Calu3 (cell line): ENCODE data around the gene MAGEB2. TPM values are rescaled to one million over a fixed set of nuclear protein-coding genes. Genes with fewer than 3 reads are reported as not detected.

Experiments used
- BruUV-seq: library from RNA; stranded (reverse); fragments of 400-500 nt; replicated peaks from 2 replicates; lab custom pipeline; 2021; lab: Mats Ljungman, UMichigan
- CTCF ChIA-PET: fragments of 300-600 bp; sonication (Branson Sonifier 250); formaldehyde crosslinking; loops from one replicate; lab custom pipeline; 2022; ENCODE audit warnings: antibody characterized with exemption; lab: Charles Lee
- DNase-seq: peaks from one replicate; pipeline ENCODE4 v3.0.0; 2022
- H3K27ac Mint-ChIP-seq: one replicate; pipeline ENCODE4 v1.8.0; 2022; ENCODE audit warnings: mixed read lengths; ENCODE audit not compliant: unreplicated experiment
- H3K27me3 Mint-ChIP-seq: one replicate; pipeline ENCODE4 v1.8.0; 2022; ENCODE audit warnings: mixed read lengths; ENCODE audit not compliant: unreplicated experiment
- H3K36me3 Mint-ChIP-seq: one replicate; pipeline ENCODE4 v1.8.0; 2022; ENCODE audit warnings: mild to moderate bottlenecking, moderate library complexity, mixed read lengths; ENCODE audit not compliant: insufficient read depth, unreplicated experiment
- H3K4me1 Mint-ChIP-seq: one replicate; pipeline ENCODE4 v1.8.0; 2022; ENCODE audit warnings: mild to moderate bottlenecking, low read depth, mixed read lengths; ENCODE audit not compliant: unreplicated experiment
- H3K4me3 Mint-ChIP-seq: one replicate; pipeline ENCODE4 v1.8.0; 2022; ENCODE audit warnings: mild to moderate bottlenecking, low read depth, moderate library complexity, mixed read lengths; ENCODE audit not compliant: unreplicated experiment
- H3K9me3 Mint-ChIP-seq: one replicate; pipeline ENCODE4 v1.8.0; 2022; ENCODE audit warnings: low read depth, mixed read lengths; ENCODE audit not compliant: unreplicated experiment
- intact Hi-C: fragments of 100-400 bp; cut with micrococcal nuclease; formaldehyde crosslinking; loops from one replicate; pipeline ENCODE4 v1.10.0; 2022; ENCODE audit not compliant: unreplicated experiment
- total RNA-seq: library from RNA; stranded (reverse); gene quantifications from 2 replicates; pipeline ENCODE4 v1.2.3, GENCODE V29; 2022
- TF ChIP-seq, protein P1 (sequence below): fragments of 200-600 bp; IDR thresholded peaks from one replicate; pipeline ENCODE4 v1.8.0; 2022; ENCODE audit warnings: antibody characterized with exemption; ENCODE audit not compliant: unreplicated experiment

MAGEB2 gene
- total RNA-seq, 1 experiment from 2014 or later: not detected

DNA sequence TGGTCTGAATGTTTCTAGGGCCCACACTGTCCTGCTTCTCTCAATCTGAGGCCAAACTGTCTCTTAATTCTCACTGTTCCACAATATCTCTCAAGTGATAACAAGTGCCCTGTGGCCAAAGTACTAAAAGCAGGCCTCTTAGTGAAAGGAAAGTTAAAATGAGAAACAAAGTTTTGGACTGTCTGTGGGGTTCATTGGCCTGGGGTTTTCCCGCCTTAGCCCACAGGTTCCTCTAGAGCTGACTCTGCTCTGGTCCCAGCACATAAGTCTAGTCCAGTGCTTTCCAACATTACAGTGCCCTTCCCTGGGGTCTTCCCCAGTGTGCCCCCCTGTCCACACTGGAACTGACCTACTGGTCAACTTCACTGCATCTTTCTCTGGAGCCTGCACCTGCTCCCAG, 37.9 kb downstream of the MAGEB2 start:
- DNase-seq: no peak
- TF ChIP-seq, protein P1, sequence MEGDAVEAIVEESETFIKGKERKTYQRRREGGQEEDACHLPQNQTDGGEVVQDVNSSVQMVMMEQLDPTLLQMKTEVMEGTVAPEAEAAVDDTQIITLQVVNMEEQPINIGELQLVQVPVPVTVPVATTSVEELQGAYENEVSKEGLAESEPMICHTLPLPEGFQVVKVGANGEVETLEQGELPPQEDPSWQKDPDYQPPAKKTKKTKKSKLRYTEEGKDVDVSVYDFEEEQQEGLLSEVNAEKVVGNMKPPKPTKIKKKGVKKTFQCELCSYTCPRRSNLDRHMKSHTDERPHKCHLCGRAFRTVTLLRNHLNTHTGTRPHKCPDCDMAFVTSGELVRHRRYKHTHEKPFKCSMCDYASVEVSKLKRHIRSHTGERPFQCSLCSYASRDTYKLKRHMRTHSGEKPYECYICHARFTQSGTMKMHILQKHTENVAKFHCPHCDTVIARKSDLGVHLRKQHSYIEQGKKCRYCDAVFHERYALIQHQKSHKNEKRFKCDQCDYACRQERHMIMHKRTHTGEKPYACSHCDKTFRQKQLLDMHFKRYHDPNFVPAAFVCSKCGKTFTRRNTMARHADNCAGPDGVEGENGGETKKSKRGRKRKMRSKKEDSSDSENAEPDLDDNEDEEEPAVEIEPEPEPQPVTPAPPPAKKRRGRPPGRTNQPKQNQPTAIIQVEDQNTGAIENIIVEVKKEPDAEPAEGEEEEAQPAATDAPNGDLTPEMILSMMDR: no peak
- Mint-ChIP-seq H3K27me3 (no peaks in the 10 kb centered on the region), H3K4me1 (no peaks in the 10 kb centered on the region), H3K9me3 (peaks cover 2% of the 10 kb centered on the region), H3K4me3 (no peak overlapping the region), H3K36me3 (no peaks in the 10 kb centered on the region), H3K27ac (no peak overlapping the region)
- CTCF ChIA-PET: no interaction called here
- intact Hi-C loops: no loop called here
- no TSS peak for BruUV-seq

DNA sequence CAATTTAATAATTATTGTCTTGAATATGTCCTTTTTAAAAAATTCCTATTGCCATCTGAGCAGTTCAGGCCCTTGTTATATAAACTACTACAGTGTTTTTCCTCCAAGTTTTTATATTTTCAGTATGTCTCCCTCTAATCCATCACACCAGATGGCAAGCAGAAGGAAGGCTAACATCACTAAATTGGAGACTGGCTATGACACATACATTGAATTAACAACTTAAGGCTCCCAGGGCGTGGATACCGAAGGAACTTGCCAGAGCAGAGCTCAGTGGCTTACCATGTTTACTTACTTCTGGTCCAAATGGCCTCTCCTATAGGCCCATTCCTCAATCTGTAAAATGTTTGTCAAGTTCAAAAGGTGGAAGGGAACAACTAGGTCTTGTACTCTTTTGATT, 44.6 kb downstream of the MAGEB2 start:
- no TSS peak for BruUV-seq
- intact Hi-C loops: no loop called here
- no peak for DNase-seq
- CTCF ChIA-PET: no interaction called here
- Mint-ChIP-seq H3K36me3 (no peaks in the 10 kb centered on the region), H3K4me1 (no peaks in the 10 kb centered on the region), H3K9me3 (no peaks in the 10 kb centered on the region), H3K4me3 (no peak overlapping the region), H3K27me3 (no peaks in the 10 kb centered on the region), H3K27ac (no peak overlapping the region)
- TF ChIP-seq, protein P1: no peak

DNA sequence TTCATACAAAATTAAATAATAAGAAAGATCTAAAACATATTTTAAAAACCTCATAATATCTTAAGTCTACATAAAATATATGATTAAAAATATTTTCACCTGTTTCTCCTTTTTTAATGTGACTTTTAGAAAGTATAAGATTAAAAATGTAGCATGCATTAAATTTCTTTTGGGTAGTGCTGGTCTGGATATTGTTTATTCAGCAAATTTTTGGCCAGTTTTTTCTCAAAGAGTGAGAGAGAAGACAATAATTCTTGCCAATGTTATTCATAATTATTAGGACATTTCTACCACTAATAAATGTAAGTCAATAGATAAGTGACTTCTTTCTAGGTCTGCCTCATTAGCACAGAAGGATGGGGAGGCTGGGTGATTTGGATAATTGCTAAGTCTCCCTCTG, 45.6 kb downstream of the MAGEB2 start:
- CTCF ChIA-PET: no interaction called here
- no peak for DNase-seq
- Mint-ChIP-seq H3K4me3 (no peak overlapping the region), H3K27me3 (no peaks in the 10 kb centered on the region), H3K9me3 (no peaks in the 10 kb centered on the region), H3K27ac (no peak overlapping the region), H3K36me3 (no peaks in the 10 kb centered on the region), H3K4me1 (no peaks in the 10 kb centered on the region)
- no TSS peak for BruUV-seq
- intact Hi-C loops: no loop called here
- TF ChIP-seq, protein P1: no peak

DNA sequence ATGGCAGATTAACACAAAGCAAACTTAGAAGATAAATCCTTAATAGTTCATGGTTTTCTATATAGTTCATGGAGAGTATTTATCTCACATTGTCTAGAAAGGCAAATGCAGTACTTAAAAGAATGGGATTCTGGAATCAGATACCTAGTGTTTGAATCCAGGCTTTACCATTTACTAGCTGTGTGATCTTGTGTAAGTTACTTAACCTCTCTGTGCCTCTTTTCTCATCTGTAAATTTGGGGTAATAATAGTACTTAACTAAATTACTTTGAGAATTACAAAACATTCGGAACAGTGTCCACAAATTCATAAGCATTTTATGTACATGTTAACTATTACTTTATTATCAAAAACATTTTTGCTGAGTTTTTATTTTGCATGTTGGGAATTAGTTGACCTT, 47.4 kb downstream of the MAGEB2 start:
- H3K27me3 Mint-ChIP-seq: no peaks in the 10 kb centered on the region
- H3K4me3 Mint-ChIP-seq: no peak overlapping the region
- intact Hi-C loops: no loop called here
- no peaks in the 10 kb centered on the region for H3K36me3 Mint-ChIP-seq
- no peak overlapping the region for H3K27ac Mint-ChIP-seq
- TF ChIP-seq, protein P1: no peak
- no TSS peak for BruUV-seq
- H3K9me3 Mint-ChIP-seq: no peaks in the 10 kb centered on the region
- CTCF ChIA-PET: no interaction called here
- H3K4me1 Mint-ChIP-seq: no peaks in the 10 kb centered on the region
- no peak for DNase-seq

Other genes starting within 250 kb of the MAGEB2 start
- gene MAGEB3, start 15.1 kb downstream of the MAGEB2 start, total RNA-seq: not detected in 2 replicates
- not detected in 2 replicates for gene MAGEB4, start 26.4 kb downstream of the MAGEB2 start, total RNA-seq
- gene MAGEB1, start 31.6 kb downstream of the MAGEB2 start, total RNA-seq: not detected in 2 replicates
- gene NR0B1, start 93.8 kb downstream of the MAGEB2 start, total RNA-seq: not detected in 2 replicates